ENCODE measurements around the gene RAI1.

RAI1 gene

GRCh38 chr17:17844079-17844478 is 162.8 kb downstream of the RAI1 start:
- Histone ChIP-seq H3K27me3 (replicated peaks; ENCODE audit: control insufficient read depth, insufficient read depth, low read length) (no peaks in the 10 kb centered on the region), H3K36me3 (ENCODE audit: control insufficient read depth, insufficient read depth, low read length) (no peaks in the 10 kb centered on the region), H3K4me3 (replicated peaks; ENCODE audit: low read depth, low read length) (no peak overlapping the region)
- no peak for TF ChIP-seq CTCF (IDR thresholded peaks at IDR 0.05; ENCODE audit: insufficient read depth, low read length, poor library complexity, severe bottlenecking)
- DNase-seq (ENCODE audit: extremely low read depth, insufficient read length): no peak

DNA sequence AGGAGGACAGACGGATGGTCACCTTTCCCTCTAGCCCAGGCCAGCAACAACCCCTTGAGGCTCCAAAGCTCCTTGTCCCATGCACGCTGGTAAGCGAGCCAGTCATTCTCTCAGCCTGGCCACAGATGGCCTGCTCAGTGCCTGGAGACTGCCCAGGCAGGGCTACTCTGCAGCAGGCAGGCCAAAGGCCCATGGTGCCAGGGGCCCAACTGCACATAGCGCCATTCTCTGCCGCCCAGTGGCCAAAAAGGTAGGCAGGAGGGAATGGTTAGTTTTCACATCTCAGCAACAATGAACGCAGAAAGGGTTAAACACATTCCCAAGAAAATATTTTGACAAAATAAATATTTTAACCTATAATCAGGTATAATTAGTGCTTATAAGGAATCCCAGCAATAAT is 163.2 kb downstream of the RAI1 start:
- no peak for TF ChIP-seq CTCF (IDR thresholded peaks at IDR 0.05; ENCODE audit: insufficient read depth, low read length, poor library complexity, severe bottlenecking)
- DNase-seq (ENCODE audit: extremely low read depth, insufficient read length): no peak
- Histone ChIP-seq H3K36me3 (ENCODE audit: control insufficient read depth, insufficient read depth, low read length) (no peaks in the 10 kb centered on the region), H3K4me3 (replicated peaks; ENCODE audit: low read depth, low read length) (no peak overlapping the region), H3K27me3 (replicated peaks; ENCODE audit: control insufficient read depth, insufficient read depth, low read length) (no peaks in the 10 kb centered on the region)

- no peak for TF ChIP-seq CTCF (IDR thresholded peaks at IDR 0.05; ENCODE audit: insufficient read depth, low read length, poor library complexity, severe bottlenecking)
- no peaks in the 10 kb centered on the region for H3K36me3 ChIP-seq (ENCODE audit: control insufficient read depth, insufficient read depth, low read length)
Observed at GRCh38 chr17:17845046-17845775, 164.0 kb downstream of the RAI1 start.

DNA sequence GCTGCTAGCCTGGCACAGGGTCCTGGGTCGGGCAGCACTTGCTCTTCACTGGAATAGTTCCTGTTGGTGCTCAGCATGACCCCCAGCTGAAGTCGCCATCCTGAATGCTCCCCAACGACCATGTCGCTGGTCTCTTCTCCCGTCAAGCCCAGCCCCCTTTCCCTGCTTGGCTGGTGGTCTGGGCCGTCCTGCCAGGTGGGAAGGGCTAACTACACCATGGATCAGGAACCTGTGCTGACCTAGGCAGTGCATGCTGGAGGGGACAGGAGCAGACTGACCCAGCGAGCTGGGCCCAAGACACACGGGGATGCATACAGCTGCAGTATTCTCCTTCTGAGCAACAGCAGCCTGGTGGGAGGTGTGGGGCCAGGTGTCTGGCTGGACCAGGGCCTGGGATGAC is 164.7 kb downstream of the RAI1 start:
- no peak for TF ChIP-seq CTCF (IDR thresholded peaks at IDR 0.05; ENCODE audit: insufficient read depth, low read length, poor library complexity, severe bottlenecking)
- no peaks in the 10 kb centered on the region for H3K36me3 ChIP-seq (ENCODE audit: control insufficient read depth, insufficient read depth, low read length)
- no peak overlapping the region for H3K4me3 ChIP-seq (replicated peaks; ENCODE audit: low read depth, low read length)
- H3K27me3 ChIP-seq (replicated peaks; ENCODE audit: control insufficient read depth, insufficient read depth, low read length): no peaks in the 10 kb centered on the region
- no peak for DNase-seq (ENCODE audit: extremely low read depth, insufficient read length)

More at GRCh38 chr17:17845046-17845775, 164.0 kb downstream of the RAI1 start:
- H3K27me3 ChIP-seq (replicated peaks; ENCODE audit: control insufficient read depth, insufficient read depth, low read length): no peaks in the 10 kb centered on the region
- no peak for DNase-seq (ENCODE audit: extremely low read depth, insufficient read length)
- H3K4me3 ChIP-seq (replicated peaks; ENCODE audit: low read depth, low read length): no peak overlapping the region

DNA sequence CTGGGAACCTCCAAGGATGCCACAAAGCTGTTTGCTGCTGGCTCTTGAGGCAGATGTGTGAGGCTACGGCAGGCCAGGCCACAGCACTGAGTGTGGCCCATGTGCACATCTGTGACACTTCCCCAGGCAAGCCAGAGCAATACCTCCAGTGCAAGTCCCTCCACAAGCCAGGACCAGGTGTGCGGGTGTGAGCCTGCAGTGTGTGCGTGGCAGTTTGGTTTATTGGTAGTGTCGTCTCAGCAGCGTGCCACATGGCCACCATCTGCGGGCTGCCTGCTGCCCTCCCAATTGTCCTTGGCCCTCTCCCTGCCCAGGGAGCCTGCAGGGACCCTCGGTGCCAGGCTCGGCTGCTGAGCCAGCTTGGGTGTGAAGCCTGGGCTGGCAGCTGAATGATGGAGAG is 165.4 kb downstream of the RAI1 start:
- Histone ChIP-seq H3K36me3 (ENCODE audit: control insufficient read depth, insufficient read depth, low read length) (no peaks in the 10 kb centered on the region), H3K4me3 (replicated peaks; ENCODE audit: low read depth, low read length) (no peak overlapping the region), H3K27me3 (replicated peaks; ENCODE audit: control insufficient read depth, insufficient read depth, low read length) (no peaks in the 10 kb centered on the region)
- no peak for TF ChIP-seq CTCF (IDR thresholded peaks at IDR 0.05; ENCODE audit: insufficient read depth, low read length, poor library complexity, severe bottlenecking)
- no peak for DNase-seq (ENCODE audit: extremely low read depth, insufficient read length)
